Effector CD8-positive, alpha-beta T cell (primary cell): Measurements from ENCODE around the gene CENPX.

Experiments
- DNase-seq: peaks from one replicate; lab custom pipeline; 2025; lab: John Stamatoyannopoulos, UW

The CENPX gene

DNA sequence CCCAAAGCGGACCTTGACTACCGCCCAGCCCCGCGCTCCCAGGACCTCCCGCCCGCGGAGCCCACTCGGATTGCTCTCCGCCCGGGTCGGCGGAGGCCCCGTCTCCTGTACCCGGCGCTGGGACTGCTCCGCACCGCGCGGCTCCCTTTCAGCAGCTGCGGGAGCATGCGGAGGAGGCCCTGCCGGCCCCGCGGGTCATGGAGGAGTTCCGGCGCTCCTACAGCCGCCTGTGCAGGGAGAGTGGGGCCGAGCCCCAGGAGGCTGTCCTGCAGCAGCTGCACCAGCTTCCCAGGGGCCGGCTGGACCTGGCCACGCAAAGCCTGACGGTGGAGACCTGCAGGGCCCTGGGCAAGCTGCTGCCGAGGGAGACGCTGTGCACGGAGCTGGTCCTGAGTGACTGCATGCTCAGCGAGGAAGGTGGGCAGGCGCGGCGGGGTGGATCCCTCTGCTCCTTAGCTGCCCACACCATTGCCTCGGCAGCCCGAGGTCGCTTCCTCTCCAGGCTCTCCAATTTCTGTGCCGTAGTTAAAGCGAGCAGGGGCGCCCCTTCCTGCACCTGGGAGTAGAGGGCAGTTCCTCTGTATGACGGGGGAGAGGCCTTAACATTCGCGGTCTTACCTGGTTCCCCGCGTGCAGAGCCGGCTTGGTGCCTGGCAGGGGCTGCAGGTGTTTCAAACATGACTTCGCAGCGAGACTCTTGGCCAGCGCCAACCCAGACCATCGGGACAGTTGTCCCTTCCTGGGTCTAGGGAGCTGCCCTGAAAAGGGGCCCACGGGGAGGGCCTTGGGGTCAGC lies 966 bp upstream of the CENPX start:
- no peak for DNase-seq

GRCh38 chr17:82022981-82023446 lies 336 bp upstream of the CENPX start, which contains the start of gene LRRC45:
Gene LRRC45 (plus strand): TSS chr17:82023305. CDS start chr17:82023644, 339 bp downstream.
- DNase-seq = peak; percentile 99

DNA sequence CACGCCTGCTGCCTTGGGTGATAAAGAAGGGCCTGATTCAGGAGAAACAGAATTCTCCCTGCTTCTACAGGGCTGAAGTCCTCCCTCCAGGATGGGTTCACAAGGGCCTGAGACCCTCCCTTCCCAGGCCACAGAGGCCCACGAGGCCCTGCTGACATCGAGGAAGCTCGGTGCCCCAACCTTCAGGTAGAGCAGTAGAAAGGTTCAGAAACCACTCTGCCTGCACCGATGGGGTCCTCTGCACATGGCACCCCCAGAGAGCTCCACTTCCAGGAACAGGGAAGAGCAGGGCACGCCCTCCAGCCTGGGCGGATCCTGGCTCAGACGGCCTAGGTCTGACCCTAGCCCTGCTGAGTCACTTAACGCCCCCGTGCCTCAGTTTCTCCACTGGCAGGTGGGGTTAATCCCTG lies 773 bp downstream of the CENPX start:
- DNase-seq = no peak

GRCh38 chr17:82021107-82021899 lies 1.4 kb downstream of the CENPX start:
- DNase-seq = peak; percentile 26

DNA sequence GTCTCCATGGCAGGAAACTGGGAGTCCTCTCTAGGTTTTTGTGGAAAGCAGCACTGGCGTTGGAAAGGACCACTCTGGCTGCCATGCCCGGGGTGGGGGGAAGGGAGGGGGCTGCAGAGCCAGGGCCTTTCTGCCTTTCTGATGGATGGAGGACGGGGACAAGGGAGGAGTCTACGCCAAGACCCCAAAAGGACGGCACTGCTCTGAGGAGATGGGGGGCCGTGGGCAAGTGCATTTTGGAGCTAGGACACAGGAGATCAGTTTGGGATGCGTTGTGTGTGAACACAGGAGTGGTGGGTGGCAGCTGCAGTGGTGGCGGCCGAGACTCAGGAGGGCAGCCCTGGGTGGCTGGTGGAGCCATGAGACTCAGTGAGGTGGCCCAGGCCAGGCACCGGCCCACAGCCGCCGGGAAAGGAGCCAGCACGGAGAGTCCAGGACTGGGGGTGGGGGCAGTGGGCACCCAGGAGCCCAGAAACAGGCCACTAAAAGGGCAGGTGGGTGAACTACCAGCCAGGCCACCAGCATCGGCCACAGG lies 2.0 kb downstream of the CENPX start:
- DNase-seq = no peak

GRCh38 chr17:82019690-82020571 lies 2.7 kb downstream of the CENPX start:
- DNase-seq = peak; percentile 49

GRCh38 chr17:82018989-82019689 lies 3.5 kb downstream of the CENPX start:
- no peak for DNase-seq

DNA sequence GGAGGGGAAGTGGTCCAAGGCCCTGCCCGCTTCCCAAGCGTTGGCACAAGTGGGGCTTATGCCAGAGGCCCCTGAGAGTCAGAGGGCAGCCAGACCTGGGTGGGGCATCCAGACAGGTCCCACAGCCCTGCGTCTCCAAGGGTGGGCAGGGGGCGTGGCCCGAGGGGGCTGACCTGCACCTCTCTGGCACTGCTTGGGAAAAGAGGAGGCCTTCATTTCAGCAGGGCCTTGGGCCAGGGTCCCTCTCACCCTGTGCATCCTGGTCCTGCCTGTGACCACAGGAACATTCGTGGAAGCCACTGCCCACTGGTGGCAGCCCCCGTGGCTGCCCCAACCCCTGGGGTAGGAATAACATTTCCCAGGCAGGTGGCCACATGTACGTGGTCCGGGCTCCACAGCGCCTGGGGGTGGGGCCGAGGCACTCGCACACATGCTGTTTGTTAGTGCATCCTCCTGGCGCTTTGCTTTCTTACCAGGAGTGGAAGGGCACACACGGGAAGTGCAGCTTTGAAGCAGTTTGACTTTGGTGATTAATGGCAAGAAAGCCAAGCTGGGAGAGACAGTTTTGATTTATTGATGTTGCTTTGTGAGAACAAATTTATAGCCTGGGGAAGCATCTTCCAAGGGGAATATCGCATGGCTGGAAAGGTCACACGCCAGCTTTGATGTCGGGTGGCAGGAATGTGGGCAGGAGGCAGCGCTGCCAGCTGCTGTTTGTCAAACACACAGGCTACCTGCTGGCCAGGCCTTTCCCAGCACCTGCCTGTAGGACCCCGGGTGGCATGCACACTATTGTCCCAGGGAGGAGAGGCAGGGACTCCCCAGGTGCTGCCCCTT lies 4.3 kb downstream of the CENPX start:
- no peak for DNase-seq

DNA sequence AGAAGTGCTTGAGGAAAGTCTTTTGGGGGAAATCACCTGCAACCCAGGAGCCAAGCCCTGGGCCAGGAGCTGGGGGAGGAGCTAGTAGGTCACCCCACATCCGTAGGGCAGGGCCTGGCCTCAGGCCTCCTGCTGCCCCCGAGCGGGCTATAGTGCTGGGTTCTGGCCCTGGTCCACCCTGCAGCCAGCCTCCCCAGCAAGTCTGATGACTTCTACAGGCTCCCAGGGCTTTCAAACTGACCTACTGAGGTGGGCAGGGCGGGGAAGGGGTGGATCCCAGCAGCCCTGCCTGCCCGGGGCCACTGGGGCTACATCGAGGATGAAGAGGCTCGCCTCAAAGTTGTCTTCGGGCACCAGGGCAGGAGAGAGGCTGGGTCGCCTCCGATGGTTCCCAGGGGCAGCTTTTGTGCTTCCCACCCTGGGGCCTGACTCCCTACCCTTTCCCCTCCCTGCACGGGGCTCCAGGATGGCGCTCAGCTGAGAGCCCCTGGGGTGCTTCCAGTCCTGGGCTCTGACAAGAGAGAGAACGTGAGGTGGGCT lies 5.0 kb downstream of the CENPX start:
- DNase-seq = no peak

GRCh38 chr17:82016875-82017459 lies 5.7 kb downstream of the CENPX start:
- DNase-seq = no peak

- DNase-seq = no peak
Observed at GRCh38 chr17:82016061-82016874, 6.4 kb downstream of the CENPX start.

- no peak for DNase-seq
Observed at GRCh38 chr17:82015311-82015971, 7.2 kb downstream of the CENPX start.

- no peak for DNase-seq
Observed at GRCh38 chr17:82014971-82015310, 7.7 kb downstream of the CENPX start.

GRCh38 chr17:82014432-82014831 lies 8.2 kb downstream of the CENPX start:
- DNase-seq = no peak

GRCh38 chr17:82013772-82014321 lies 8.8 kb downstream of the CENPX start:
- DNase-seq = no peak

GRCh38 chr17:82013341-82013740 lies 9.3 kb downstream of the CENPX start:
- no peak for DNase-seq

- DNase-seq = no peak
Observed at GRCh38 chr17:82012640-82013295, 9.9 kb downstream of the CENPX start.
